GM12874 (cell line): Measurements from ENCODE around the gene GCN1.

Experiments used
- CTCF ChIP-seq: IDR thresholded peaks from 2 replicates; pipeline ENCODE4 v1.5.1; 2011; ENCODE audit warnings: low read depth, mild to moderate bottlenecking, control low read depth, low read length, moderate library complexity; ENCODE audit not compliant: insufficient read depth

Gene GCN1

GRCh38 chr12:120089796-120090195 lies 104.7 kb downstream of the GCN1 start:
- TF ChIP-seq CTCF, result no peak

- no peak for TF ChIP-seq CTCF
Observed at GRCh38 chr12:120089105-120089504, 105.4 kb downstream of the GCN1 start.

GRCh38 chr12:120086801-120087621 lies 107.5 kb downstream of the GCN1 start:
- TF ChIP-seq CTCF, result peak; percentile 99

GRCh38 chr12:120085920-120086645 lies 108.4 kb downstream of the GCN1 start:
- no peak for TF ChIP-seq CTCF

- TF ChIP-seq CTCF, result no peak
Observed at GRCh38 chr12:120081641-120082040, 112.9 kb downstream of the GCN1 start.

- TF ChIP-seq CTCF, result no peak
Observed at GRCh38 chr12:120079411-120080400, 114.8 kb downstream of the GCN1 start.

GRCh38 chr12:120078868-120079267 lies 115.6 kb downstream of the GCN1 start:
- no peak for TF ChIP-seq CTCF
